ENCODE results near the gene MRTFA. TPM values are rescaled to one million over a fixed set of nuclear protein-coding genes. Genes with fewer than 3 reads are reported as not detected.
A peak's percentile ranks its signal among the peaks of the same experiment; 100 is the strongest.
"Not testable (repeated sequence)": the region's sequence is repeated elsewhere in the genome, so short reads cannot be mapped to it uniquely, and the experiment has no call there.

The MRTFA gene
- total RNA-seq, 1 donor from 2014 or later = 19.2 TPM

DNA sequence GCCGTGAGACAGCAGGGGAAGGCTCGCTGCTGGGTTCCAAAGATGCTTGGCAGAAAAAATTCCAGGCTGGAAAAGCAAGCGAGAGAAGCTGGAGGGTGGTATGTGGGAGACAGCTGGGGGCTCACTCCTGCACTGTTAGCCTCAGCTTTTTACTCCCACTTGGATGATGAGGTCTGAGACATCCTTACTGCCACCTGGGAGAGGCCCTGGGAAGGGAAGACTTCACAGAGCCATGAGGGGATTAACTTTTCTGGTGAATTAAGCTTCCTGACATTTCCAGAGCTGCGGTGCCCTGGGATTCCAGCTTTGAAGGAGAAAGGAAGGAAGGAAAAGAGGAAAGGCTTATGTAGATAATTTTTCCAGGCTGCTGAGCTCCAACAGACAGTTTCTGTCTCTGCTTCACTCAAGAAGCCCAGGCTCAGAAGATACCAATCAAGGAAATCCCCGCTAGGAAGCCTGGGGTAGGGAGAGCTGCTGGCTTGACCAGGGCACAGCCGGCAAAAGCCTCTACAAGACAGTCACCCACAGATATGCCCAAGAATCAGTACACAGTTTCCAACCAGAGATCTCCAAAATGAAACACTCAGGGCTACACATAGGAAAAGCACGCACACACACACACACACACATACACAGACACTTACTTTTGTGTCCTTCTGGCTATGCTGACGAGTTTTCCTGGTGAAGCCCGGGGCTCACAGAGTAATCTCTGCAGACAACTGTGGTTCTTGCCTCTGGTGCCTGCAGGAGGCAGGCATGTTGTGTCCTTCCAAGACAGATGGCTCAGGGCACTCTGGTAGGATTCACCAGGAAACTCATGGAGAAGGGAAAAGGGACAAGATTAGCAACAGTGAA is 43.7 kb upstream of the MRTFA start:
- Histone ChIP-seq H3K27me3 (ENCODE audit: low read depth) (peaks cover 15% of the 10 kb centered on the region), H3K4me1 (peaks cover 32% of the 10 kb centered on the region), H3K36me3 (no peaks in the 10 kb centered on the region), H3K4me3 (peak overlapping the region; percentile 53), H3K9me3 (replicated peaks) (no peaks in the 10 kb centered on the region), H3K27ac (replicated peaks) (no peak overlapping the region)
- intact Hi-C loops (cut with micrococcal nuclease) = loop anchor here (5.0 kb wide), 1 partner anchor 77 kb away; no protein-coding TSS in a partner anchor
- TF ChIP-seq, protein P1, sequence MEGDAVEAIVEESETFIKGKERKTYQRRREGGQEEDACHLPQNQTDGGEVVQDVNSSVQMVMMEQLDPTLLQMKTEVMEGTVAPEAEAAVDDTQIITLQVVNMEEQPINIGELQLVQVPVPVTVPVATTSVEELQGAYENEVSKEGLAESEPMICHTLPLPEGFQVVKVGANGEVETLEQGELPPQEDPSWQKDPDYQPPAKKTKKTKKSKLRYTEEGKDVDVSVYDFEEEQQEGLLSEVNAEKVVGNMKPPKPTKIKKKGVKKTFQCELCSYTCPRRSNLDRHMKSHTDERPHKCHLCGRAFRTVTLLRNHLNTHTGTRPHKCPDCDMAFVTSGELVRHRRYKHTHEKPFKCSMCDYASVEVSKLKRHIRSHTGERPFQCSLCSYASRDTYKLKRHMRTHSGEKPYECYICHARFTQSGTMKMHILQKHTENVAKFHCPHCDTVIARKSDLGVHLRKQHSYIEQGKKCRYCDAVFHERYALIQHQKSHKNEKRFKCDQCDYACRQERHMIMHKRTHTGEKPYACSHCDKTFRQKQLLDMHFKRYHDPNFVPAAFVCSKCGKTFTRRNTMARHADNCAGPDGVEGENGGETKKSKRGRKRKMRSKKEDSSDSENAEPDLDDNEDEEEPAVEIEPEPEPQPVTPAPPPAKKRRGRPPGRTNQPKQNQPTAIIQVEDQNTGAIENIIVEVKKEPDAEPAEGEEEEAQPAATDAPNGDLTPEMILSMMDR (IDR thresholded peaks at IDR 0.05; ENCODE audit: borderline replicate concordance) = no peak
- DNase-seq = no peak

DNA sequence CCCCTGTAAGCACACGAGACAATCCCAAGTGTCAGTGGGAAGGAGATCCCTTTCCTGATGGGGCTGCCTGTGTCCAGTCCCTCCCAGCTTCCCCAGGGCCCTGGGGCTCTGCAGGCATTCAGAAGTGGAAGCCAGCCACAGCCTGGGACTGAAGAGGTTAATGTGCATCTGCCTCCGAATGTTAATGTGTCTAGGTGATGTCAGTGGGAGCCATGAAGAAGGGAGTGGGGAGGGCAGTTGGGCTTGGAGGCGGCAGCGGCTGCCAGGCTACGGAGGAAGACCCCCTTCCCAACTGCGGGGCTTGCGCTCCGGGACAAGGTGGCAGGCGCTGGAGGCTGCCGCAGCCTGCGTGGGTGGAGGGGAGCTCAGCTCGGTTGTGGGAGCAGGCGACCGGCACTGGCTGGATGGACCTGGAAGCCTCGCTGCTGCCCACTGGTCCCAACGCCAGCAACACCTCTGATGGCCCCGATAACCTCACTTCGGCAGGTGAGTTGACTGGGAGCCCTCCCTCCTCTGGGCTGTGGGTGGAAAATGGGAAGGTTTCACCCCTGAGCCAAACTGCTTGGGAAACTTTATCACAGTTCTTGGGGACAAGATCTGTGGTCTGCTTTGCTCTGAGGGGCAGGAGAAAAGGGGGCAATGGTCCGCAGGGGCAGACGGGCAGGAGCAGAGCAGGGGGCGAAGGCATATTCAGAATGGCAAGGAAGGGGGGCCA is 42.9 kb upstream of the MRTFA start, which contains the start of gene MCHR1:
Gene MCHR1 (plus strand): TSS at position 236 of the 715 bp plus-strand sequence. CDS start 169 bp downstream, at position 405.
- no peaks in the 10 kb centered on the region for H3K9me3 ChIP-seq (replicated peaks)
- TF ChIP-seq, protein P1 (IDR thresholded peaks at IDR 0.05; ENCODE audit: borderline replicate concordance) = no peak
- no peak within 1 kb of the TSS for H3K27ac ChIP-seq (replicated peaks)
- H3K4me3 ChIP-seq = peak within 1 kb of the TSS; percentile 53
- peaks cover 32% of the 10 kb centered on the region for H3K4me1 ChIP-seq
- intact Hi-C loops (cut with micrococcal nuclease) = no loop called here
- H3K27me3 ChIP-seq (ENCODE audit: low read depth) = peaks cover 15% of the 10 kb centered on the region
- no peak for DNase-seq
- H3K36me3 ChIP-seq = no peaks in the 10 kb centered on the region

DNA sequence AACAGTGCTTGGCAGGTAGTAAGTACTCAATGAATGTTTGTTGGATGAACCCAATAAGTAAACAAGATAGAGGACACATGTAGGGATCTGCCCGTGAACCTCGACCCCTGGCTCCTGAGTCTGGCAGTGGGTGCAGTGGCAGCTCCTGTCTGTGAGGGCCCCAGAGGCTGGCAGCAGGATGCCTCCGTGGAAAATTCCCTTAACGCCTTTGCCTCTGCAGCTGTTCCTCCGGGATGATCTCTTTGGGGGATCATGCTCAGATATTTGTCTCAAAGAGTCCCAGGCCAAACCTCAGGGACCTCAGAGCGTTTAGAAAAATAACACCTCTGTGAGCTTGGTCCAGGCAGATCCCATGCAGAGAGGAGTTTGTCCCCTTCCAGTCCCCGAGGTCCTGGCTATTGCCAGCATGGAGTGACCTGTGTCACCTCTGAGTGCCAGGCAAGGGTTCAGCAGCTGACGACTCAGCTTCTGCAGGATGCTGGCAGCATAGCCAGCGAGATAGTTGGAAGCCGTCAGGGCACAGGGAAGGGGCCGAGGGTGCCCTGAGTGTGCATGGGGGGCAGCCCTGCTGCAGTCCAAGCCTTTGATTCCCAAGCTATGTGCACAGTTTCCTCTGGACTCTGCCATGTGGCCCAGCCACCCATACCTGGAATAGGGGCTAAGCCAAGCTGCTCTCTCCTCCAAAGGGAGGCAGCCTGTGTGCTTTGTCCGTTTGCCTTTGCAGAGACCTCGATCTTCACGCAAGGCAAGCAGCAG is 42.2 kb upstream of the MRTFA start:
- TF ChIP-seq, protein P1 (IDR thresholded peaks at IDR 0.05; ENCODE audit: borderline replicate concordance) = no peak
- no peak overlapping the region for H3K27ac ChIP-seq (replicated peaks)
- peak overlapping the region; percentile 53 for H3K4me3 ChIP-seq
- H3K4me1 ChIP-seq = peaks cover 32% of the 10 kb centered on the region
- H3K27me3 ChIP-seq (ENCODE audit: low read depth) = peaks cover 15% of the 10 kb centered on the region
- no peaks in the 10 kb centered on the region for H3K9me3 ChIP-seq (replicated peaks)
- no peaks in the 10 kb centered on the region for H3K36me3 ChIP-seq
- DNase-seq = no peak
- intact Hi-C loops (cut with micrococcal nuclease) = no loop called here

DNA sequence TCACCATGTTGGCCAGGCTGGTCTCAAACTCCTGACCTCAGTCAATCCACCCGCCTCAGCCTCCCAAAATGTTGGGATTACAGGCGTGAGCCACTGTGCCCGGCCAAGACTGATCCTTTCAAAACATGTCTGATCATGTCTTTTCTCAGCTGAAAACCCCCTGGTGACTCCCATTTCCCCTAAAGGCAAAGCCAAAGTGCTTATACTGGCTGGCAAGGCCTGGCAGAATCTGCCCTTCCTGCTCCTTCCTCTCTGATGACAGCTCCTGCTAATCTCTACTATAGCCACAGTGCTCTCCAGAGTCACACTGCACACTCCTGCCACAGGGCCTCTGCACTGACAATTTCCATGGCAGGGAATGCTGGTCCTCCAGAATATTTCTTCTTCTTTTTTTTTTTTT is 40.1 kb upstream of the MRTFA start:
- no peak for DNase-seq
- H3K4me1 ChIP-seq = peaks cover 36% of the 10 kb centered on the region
- intact Hi-C loops (cut with micrococcal nuclease) = no loop called here
- H3K4me3 ChIP-seq = no peak overlapping the region
- H3K9me3 ChIP-seq (replicated peaks) = no peaks in the 10 kb centered on the region
- no peaks in the 10 kb centered on the region for H3K36me3 ChIP-seq
- TF ChIP-seq, protein P1 (IDR thresholded peaks at IDR 0.05; ENCODE audit: borderline replicate concordance) = no peak
- H3K27ac ChIP-seq (replicated peaks) = no peak overlapping the region
- H3K27me3 ChIP-seq (ENCODE audit: low read depth) = peaks cover 15% of the 10 kb centered on the region

DNA sequence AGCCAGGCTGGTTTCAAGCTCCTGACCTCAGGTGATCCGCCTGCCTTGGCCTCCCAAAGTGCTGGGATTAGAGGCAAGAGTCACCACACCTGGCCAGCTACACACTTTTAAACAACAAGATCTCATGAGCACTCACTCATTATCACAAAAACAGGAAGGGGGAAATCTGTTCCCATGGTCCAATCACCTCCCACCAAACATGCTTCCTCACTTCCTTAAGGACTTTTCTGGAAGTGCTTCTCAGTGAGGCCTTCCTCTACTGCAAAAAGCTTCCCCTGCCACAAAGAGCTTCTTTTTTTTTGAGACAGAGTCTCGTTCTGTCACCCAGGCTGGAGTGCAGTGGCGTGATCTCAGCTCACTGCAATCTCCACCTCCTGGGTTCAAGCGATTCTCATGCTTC is 39.6 kb upstream of the MRTFA start:
- H3K36me3 ChIP-seq; H3K9me3 ChIP-seq (replicated peaks); intact Hi-C loops (cut with micrococcal nuclease); DNase-seq; H3K4me3 ChIP-seq; H3K27ac ChIP-seq (replicated peaks): not testable (repeated sequence)
- Histone ChIP-seq H3K27me3 (ENCODE audit: low read depth) (peaks cover 15% of the 10 kb centered on the region), H3K4me1 (peaks cover 36% of the 10 kb centered on the region)

Measured in left ventricle myocardium inferior (tissue), 1 donor.